ENCODE measurements around the gene NDRG3. TPM values are rescaled to one million over a fixed set of nuclear protein-coding genes. Genes with fewer than 3 reads are reported as not detected.

The NDRG3 gene
- total RNA-seq, 1 experiment from 2014 or later = 23.6 TPM

GRCh38 chr20:36794116-36794474 lies 48.2 kb upstream of the NDRG3 start:
- Histone ChIP-seq H3T11ph (ENCODE audit: low read length) (no peak overlapping the region), H3K9ac (ENCODE audit: extremely low read depth, insufficient read length, low read length) (no peak overlapping the region), H2BK12ac (ENCODE audit: insufficient read length, low read depth, low read length) (no peak overlapping the region), H3K27me3 (ENCODE audit: insufficient read depth, low read length) (no peaks in the 10 kb centered on the region), H4K8ac (replicated peaks; ENCODE audit: insufficient read length, low read depth, low read length) (no peak overlapping the region), H3K27ac (ENCODE audit: insufficient read length, low read depth, low read length) (no peak overlapping the region), H3K56ac (ENCODE audit: insufficient read length, low read depth, low read length) (no peak overlapping the region), H4K20me1 (ENCODE audit: control insufficient read depth, insufficient read depth, insufficient read length) (no peaks in the 10 kb centered on the region), H2BK15ac (ENCODE audit: low read depth, low read length) (no peak overlapping the region), H3K18ac (ENCODE audit: insufficient read length, low read depth, low read length) (no peak overlapping the region), H2AK5ac (ENCODE audit: insufficient read length, low read length) (no peak overlapping the region), H4K5ac (ENCODE audit: insufficient read length, low read depth, low read length) (no peak overlapping the region), H3K14ac (ENCODE audit: insufficient read depth, low read length) (no peak overlapping the region), H3K4ac (ENCODE audit: low read depth, low read length) (no peak overlapping the region), H3K4me2 (ENCODE audit: insufficient read depth, insufficient read length, low read length) (no peak overlapping the region), H3K23me2 (ENCODE audit: insufficient read length, low read depth, low read length, poor library complexity, severe bottlenecking) (no peaks in the 10 kb centered on the region), H2BK5ac (ENCODE audit: insufficient read length, low read length) (no peak overlapping the region), H3K79me1 (ENCODE audit: insufficient read depth, low read depth, low read length, poor library complexity, severe bottlenecking) (no peaks in the 10 kb centered on the region), H3K4me1 (ENCODE audit: insufficient read depth, low read length) (no peaks in the 10 kb centered on the region), H2BK120ac (ENCODE audit: low read depth, low read length, poor library complexity, severe bottlenecking) (no peak overlapping the region), H3K9me3 (ENCODE audit: control insufficient read depth, low read depth, low read length) (no peaks in the 10 kb centered on the region), H2AFZ (ENCODE audit: low read length) (no peak overlapping the region), H2BK20ac (ENCODE audit: low read depth, low read length, poor library complexity, severe bottlenecking) (no peak overlapping the region), H4K91ac (ENCODE audit: insufficient read length, low read depth, low read length) (no peak overlapping the region), H3K79me2 (ENCODE audit: insufficient read depth, low read length) (no peaks in the 10 kb centered on the region), H3K23ac (ENCODE audit: insufficient read length, low read depth, low read length) (no peak overlapping the region)
- Mint-ChIP-seq H3K4me1 (peaks cover 0 to 8% of the 10 kb centered on the region in 2 experiments; a peak in 2 of 4 replicates), H3K27ac (no peak overlapping the region), H3K4me3 (no peak overlapping the region), H3K36me3 (ENCODE audit: insufficient read depth in 1 of 3, low read depth in 3 of 3) (peaks cover 12 to 74% (median 66%) of the 10 kb centered on the region in 3 experiments; a peak in 6 of 7 replicates), H3K27me3 (ENCODE audit: low read depth) (no peaks in the 10 kb centered on the region), H3K9me3 (no peaks in the 10 kb centered on the region)
- no peak for TF ChIP-seq CTCF (conservative IDR thresholded peaks at IDR 0.05)
- WGBS (ENCODE audit: extremely low coverage, insufficient read length, low lambda C conversion rate) = no CpG with 5 or more reads among the region's 20 CpGs
- no peak for DNase-seq
